HG03064 (cell line): ENCODE results near the gene HELZ.
A peak's percentile ranks its signal among the peaks of the same experiment; 100 is the strongest.

Experiments used
- ATAC-seq: cut with Tn5 transposase; IDR thresholded peaks from one replicate; pipeline ENCODE4 v1.9.1; 2021; ENCODE audit warnings: low read depth; ENCODE audit not compliant: unreplicated experiment

Gene HELZ

DNA sequence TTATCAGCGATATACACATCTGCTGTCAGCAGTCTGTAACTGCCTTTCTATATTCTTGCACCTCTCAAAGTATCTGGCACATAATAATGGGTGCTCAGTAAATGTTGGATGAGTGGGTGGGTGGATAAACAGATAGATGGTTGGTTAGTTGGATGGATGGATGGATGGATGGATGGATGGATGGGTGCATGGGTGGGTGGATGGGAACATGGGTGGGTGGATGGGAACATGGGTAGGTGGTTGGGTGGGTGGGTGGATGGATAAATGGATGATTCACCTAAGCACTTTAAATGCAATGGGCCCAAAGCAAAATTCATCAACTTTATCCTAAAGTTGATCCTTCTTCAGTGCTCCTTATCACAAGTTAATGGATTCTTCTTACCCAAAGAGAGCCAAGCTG, 48.6 kb downstream of the HELZ start:
- no peak for ATAC-seq

DNA sequence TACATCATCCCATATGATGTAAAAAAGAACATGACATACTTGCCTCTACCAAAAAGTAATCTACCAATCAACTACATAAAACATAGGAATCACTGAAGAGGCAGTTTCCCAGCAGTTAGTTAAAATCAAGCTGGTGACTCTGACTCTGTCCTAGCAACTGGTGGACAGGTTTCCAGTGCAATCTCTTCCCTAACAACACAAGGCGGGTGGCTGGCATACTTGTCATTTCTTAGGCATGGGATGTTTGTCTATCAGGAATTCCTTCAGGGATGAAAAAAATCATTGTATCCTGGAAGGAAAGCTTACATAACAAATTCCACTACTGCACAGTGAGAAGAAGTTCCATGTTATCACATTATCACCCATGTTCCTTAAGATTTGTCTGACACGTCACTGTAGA, 50.9 kb downstream of the HELZ start:
- ATAC-seq: no peak

DNA sequence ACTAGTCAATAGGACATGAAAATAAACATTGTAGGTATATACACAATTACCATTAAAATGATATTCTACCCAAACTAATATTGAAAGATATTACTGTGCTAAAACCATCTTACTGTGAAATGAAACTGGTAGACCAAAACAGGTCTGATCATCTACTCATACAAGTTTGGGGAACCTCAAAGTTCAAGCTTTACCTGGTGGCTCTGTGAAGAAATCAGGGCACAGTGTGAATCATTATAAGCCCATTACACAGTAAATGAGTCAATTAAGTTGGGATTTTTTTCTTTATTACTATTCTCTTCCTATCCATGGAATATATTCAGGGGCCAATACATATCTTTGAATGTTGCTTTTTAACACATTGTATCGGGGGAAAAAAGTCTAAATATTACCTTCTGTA, 57.1 kb downstream of the HELZ start:
- ATAC-seq: no peak

DNA sequence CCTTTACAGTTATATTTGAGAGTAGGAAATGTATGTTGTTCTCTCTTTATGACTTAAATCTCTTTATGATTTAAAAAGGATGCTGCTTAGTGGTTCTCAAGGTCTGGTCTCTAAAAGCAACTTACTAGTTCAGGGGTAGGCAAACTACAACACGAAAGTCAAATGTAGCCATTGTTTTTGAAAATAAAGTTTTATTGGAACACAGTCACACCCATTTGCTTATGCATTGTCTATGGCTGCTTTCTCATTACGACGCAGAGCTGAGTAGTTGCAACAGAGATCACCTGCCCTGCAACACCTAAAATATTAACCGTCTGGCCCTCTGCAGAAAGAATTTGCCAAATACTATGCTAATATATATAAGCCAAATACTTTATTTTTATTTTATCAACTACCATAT, 58.2 kb downstream of the HELZ start:
- no peak for ATAC-seq

DNA sequence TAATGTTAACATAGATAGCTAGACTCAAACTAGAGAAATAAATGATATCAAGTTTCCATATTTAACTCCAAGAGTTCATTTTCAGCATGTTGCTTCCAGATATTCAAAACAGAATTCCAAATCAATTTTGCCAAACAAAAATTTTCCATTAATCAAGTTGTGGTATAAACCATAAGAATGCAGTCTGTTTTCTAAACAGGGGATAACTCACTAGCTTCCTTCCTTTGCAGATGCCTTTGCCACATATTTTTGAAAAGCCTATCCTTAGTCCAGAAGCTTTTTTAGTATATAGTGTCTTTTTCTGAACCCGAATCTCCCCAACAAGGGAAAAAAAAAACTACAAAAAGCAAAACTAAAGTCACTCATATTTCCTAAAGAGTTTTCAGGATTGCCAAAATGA, 61.5 kb downstream of the HELZ start:
- ATAC-seq: no peak

DNA sequence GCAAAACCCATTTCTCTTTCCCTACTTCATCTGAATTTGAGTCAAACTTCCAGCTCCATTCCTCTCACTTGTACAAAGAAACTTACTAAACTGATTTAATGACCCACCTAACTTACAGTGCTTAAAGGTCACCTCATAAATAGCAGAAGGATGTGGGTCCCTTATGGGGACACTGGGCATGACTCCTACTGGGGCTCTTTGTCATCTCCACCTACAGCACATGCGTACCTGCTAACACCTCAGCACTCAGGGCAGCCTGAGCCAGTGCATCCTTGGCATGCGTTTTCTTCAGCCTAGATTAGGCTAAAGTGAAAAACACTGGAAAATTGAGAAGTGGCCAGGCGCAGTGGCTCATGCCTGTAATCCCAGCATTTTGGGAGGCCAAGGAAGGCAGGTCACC, 63.2 kb downstream of the HELZ start:
- ATAC-seq: no peak

DNA sequence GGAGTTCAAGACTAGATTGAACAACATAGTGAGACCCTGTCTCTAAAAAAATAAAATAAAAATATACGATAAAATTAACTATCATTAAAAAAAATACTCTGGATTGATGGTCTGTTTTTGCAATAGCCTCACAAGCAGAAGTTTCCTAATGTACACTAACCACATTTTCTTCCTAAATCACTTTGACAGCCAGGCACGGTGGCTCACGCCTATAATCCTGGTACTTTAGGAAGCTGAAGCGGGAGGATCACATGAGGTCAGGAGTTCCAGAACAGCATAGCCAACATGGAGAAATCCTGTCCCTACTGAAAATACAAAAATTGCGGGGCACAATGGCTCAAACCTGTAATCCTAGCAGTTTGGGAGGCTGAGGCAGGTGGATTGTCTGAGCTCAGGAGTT, 64.7 kb downstream of the HELZ start:
- no peak for ATAC-seq

DNA sequence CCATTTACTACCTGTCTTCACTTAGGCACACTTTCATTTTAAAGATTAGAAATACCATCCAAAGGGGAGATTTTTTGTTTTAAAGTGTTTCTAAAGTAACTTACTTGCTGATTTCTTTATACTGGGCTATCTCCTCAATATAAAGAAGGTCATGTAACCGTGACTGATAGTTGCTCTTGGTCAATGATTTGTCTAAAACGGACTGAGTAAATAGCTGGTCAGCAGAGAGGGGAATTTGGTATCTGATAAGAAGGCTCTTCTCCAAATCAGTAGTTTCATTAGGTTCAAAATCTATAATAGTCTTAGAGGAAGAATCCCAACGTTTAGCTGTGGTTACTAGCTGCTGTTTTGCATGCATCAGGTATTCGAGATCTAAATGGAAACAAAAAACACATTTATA, 66.4 kb downstream of the HELZ start:
- no peak for ATAC-seq

DNA sequence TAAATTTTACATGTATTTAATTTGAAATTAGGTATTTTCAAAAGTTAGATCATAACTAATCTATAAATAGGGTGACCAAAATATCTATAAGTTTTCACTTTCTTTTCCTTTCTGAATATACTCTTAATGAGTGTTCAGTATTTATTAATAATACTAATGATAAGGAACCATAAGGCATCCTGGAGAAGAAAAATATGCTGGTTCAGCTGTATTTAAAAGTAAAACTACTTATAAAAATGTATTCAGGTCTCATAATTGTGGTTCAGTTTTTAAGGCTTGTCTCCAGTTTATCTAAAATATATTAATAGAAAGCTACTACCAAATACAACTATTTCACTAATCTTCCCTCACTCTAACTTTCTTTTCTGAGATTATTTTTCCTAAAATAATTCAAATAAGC, 67.3 kb downstream of the HELZ start:
- ATAC-seq: no peak

DNA sequence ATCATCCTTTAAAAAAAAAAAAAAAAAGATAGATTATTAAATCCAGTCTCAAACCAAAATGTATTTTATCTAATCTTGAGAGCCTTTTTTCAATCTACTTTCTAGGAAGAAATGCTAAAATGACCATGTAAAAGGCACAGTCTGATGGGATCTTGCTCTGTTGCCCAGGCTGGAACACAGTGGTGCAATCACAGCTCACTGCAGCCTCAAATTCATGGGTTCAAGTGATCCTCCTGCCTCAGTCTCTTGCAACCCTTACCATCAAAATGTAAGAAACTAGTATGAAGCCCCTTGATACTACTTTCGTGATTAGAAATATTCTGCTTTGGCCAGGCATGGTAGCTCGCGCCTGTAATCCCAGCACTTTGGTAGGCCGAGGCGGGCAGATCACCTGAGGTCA, 70.8 kb downstream of the HELZ start:
- ATAC-seq: no peak

DNA sequence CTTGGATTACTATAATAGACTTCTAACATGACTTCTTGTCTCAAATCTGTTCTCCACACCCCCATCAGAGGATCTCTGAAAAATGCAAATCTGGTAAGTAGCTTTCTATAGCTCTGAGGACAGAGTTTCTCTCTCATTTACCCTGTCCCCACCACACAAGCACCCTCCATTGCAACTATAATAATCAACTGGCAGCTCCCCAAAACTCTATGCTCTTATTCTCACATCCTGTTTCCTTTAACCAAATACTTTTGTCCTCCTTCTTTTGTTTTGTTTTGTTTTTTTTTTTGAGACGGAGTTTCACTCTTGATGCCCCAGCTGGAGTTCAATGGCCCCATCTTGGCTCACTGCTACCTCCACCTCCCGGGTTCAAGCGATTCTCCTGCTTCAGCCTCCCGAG, 73.4 kb downstream of the HELZ start:
- peak; percentile 96 for ATAC-seq

DNA sequence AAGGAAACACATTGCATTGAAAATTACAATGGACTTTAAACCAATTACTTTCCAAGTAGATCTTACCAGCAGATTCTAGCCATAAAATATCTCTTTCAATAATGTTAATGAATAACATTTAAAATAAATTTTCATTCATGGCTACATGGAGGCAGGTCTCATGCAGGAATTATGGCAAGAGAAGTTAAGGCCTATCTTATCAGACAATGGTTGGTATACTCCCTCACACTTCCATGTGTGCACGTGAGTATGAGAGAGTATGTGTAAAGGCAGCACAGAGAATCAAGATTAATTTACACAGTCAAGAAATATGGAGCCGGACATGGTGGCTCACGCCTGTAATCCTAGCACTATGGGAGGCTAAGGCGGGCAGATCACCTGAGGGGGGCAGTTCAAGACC, 76.5 kb downstream of the HELZ start:
- no peak for ATAC-seq

DNA sequence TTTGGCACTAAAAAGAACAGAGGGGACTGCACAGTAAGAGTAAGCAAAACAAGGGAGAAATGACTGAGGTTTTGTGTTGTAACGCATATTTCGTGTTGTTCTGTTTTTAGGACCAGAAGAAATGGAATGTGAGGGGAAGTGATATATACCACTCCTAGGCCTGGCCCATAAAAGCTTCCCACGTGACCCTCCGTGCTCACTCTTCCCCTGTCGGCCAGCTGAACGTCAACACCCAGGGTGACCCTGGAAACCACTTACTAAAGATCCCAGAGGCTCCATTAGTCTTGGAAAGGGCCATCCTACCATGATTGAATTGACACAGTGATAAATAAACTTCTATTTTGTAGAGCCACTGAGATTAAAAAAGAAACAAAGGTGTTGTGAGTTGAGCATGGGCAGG, 79.8 kb downstream of the HELZ start:
- ATAC-seq: no peak

DNA sequence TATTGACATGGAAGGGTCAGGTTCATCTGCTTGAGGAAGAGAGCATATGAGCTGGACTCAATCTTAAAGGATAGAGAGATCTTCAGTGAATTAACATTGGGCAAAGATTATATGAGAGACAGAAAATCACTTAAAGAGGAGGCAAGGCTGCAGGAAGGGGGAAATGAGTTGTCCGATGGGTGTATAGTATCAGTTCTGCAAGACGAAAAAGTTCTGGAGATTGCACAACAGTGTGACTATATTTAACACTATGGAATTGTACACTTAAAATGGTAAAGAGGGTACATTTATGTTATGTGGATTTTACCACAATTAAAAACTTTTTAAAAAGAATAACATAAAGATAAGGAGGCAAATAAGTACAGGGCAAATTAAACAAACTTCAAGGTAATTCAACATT, 80.7 kb downstream of the HELZ start:
- no peak for ATAC-seq

DNA sequence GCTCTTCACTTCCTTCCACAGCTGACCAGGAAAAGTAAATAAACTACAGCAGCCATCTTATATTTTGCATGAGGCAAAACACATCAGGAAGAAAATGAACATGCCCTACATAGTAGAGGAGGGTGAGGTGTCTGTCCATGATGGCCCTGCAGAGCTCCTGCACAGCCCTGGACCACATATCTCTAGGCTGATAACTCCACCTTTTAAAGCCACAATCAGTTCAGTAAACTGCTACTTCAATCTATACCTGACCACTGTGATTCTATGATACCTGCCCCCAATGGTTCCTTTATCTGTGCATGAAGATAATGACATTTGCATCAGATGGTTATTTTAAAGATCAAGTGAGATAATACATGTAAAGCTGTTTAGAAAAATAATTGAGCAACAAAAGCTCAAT, 82.2 kb downstream of the HELZ start:
- no peak for ATAC-seq

DNA sequence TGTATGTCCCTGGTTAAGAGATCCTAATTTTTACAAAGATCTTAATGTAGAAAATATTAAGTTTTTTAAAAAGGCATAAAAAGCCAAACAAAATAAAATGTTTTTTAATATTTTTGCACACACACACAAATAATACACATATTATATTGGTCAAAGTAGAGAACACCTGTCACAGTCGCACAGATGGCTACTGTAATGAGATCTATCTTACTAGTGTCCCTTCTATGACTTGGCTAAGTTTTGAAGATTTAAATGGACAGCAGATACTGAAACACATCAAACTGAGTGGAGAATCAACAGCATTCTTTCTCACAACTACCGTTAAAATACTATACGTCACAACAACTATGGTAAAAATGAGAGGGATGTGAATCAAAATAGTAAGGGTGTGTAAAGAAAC, 83.4 kb downstream of the HELZ start:
- ATAC-seq: no peak

DNA sequence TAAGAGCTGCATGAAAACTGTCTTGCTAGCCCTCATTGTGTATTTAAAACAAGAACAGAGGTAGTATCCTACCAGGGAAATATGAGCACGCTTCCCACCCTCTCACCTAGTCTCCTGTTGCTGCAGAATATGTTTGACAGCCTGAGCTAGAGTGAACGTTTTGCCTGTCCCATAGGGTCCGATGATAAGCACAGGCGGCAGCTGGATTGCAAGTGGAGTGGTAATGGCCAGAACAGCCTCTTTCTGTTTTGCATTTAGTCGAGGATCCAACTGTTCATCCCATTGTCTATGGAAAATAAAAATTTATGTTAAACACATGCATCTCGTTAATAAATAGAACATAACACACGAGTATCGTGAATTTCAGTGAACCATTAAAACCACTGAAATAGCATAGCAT, 84.2 kb downstream of the HELZ start:
- ATAC-seq: no peak

DNA sequence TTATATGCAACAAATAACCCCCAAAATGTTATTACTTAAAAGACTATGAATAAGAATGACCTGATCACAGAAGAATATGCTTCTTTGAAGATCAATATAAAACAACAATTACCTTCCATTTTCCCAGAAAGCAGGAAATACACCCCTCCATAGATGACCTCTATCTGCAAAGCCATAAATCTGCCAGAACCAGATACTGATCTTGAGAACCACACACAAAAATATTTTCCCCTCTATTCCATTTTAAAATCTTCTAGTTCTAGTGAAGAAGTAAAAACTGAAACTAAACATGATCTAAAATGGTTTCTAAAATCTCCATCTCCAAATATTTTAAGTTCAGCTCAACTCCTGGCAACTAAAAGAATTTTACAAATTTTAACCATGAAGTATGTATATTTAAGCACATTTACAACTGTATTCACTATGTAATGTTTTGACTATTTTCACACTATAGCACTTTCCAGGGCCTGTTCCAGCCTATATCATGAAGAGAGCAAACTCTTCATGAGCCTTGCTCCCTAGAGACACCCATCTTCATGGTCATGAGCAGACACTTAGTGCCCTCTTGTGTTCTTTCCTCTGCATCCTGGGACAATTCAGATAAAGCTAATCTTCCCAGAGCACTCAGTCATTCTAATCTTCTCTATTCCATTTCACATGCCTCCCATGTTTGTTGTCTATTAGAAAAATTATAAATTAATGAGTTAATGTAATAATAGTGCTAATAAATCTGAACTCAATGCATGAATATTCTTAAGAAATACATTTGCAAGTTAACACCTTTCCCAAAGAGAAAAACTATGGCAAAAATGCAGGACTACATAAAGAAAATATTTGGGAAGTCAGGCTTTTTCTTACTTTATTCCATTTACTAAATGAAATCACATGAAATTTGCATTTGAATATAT, 87.0 kb downstream of the HELZ start:
- no peak for ATAC-seq

DNA sequence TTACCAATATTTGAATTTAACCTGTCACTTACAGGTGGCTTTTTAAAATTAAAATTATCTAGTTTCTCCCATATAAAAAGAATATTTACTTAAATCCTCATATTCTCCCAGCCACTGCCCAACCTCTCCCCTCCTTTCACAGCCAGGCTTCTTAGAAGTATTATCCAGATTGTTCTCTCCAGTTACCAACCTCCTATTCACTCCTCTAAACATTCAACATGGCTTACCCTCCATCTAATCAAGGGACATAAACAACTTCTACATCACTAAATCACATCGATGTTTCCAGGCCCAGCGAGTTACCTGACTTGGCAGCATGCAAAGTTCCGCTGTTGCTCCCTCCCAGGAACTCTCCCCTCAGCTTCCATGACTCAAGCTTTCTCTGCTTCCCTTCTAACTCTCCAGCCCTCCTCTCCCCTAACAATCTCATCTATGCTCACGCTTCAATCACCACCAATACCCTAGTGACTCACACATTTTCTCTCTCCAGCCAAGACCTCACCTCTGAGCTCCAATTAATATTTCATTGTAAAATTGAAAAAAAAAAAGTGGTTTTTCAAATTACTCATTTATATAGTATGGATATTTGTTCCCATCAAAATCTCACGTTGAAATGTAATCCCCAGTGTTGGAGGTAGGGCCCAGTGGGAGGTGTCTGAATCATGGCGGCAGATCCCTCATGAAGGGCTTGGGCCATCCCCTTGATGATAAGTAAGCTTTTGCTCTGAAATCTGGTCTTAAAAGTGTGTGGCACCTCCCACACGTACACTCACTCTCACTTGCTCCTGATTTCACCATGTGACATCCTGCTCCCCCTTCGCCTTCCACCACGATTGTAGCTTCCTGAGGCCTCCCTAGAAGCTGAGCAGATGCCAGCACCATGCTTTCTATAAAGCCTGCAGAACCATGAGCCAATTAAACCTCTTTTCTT, 88.5 kb downstream of the HELZ start:
- ATAC-seq: no peak

DNA sequence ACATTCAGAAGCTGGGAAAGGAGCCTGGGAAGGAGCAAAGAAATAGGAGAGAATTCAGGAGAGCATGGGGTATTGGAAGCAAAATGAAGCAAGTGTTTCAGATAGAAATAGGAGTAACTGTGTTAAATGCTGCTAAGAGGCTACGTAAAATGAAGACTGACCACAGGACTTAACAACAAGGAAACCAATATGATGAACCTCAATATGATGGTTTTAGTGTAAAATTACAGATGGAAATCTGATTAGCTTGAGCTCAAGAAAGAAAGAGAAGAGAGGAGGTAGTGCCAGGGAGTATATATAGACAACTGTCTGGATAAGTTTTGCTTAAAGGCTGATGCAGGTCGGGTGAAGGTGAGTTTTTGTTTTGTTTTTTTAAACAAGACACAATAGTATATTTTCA, 92.2 kb downstream of the HELZ start:
- no peak for ATAC-seq

DNA sequence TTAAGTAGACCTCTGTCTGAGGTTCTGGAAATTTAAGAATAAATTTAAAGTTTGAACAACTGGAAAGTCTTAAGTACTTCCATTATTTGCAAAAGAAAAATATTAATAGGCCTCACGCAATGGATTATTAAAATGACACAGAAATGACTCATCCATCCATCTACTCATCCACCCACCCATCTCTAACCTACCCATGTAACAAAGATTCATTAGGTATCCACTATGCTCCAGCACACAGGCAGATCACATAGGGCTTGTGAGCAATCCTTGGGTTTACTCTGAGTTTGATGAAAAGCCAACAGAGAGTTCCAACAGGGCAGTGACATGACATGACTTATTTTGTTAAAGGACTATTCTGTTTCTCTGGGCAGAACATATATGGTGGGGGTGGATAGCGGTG, 93.3 kb downstream of the HELZ start:
- no peak for ATAC-seq

DNA sequence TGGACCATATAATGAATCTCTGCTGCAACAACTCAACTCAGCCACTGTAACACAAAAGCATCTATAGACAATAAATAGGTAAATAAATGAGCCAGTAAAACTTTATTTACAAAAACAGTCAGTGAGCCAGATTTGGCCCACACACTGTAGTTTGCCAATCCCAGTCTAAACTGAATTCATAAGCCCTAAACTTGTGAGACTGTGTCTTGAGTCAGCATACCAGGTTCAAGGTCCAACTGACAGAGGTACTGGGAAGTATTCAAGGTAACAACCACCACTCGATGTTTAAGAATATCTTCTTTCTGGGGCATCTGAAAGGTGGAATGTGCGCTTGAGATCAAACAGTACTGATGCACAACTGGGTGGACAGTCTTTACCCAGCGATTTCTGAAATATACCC, 94.2 kb downstream of the HELZ start:
- ATAC-seq: no peak
